H54 (cell line): ENCODE measurements around the gene CAPN12.
A peak's percentile ranks its signal among the peaks of the same experiment; 100 is the strongest.

Experiments
- DNase-seq: peaks from one replicate; pipeline ENCODE4 v3.0.0; 2011; ENCODE audit warnings: low spot score, mixed read lengths; ENCODE audit not compliant: insufficient read length
- FAIRE-seq: peaks from 3 replicates; lab custom pipeline; 2011; peaks lifted over from hg19 to GRCh38; lab: Jason Lieb, UNC
- POLR2A ChIP-seq: IDR thresholded peaks from 2 replicates; pipeline ENCODE4 v1.6.1; 2011; ENCODE audit warnings: low read depth, mild to moderate bottlenecking, low read length

Gene CAPN12

GRCh38 chr19:38699647-38700349 lies 44.5 kb downstream of the CAPN12 start:
- no peak for TF ChIP-seq POLR2A
- FAIRE-seq = no peak
- DNase-seq = no peak

GRCh38 chr19:38699027-38699346 lies 45.3 kb downstream of the CAPN12 start:
- TF ChIP-seq POLR2A = no peak
- no peak for DNase-seq
- FAIRE-seq = no peak

- no peak for DNase-seq
- no peak for TF ChIP-seq POLR2A
- no peak for FAIRE-seq
These were observed 45.8 kb downstream of the CAPN12 start for GRCh38 chr19:38698225-38699026.

GRCh38 chr19:38697641-38698071 lies 46.6 kb downstream of the CAPN12 start:
- no peak for FAIRE-seq
- no peak for DNase-seq
- no peak for TF ChIP-seq POLR2A

- no peak for FAIRE-seq
- TF ChIP-seq POLR2A = no peak
These were observed 47.1 kb downstream of the CAPN12 start for GRCh38 chr19:38697197-38697596.

GRCh38 chr19:38696729-38697055 lies 47.6 kb downstream of the CAPN12 start:
- DNase-seq = no peak
- no peak for TF ChIP-seq POLR2A
- FAIRE-seq = no peak

More at GRCh38 chr19:38697197-38697596, 47.1 kb downstream of the CAPN12 start:
- DNase-seq = no peak

- no peak for TF ChIP-seq POLR2A
- DNase-seq (no peak), FAIRE-seq (no peak)
These were observed 48.2 kb downstream of the CAPN12 start for GRCh38 chr19:38695832-38696728.

- DNase-seq (no peak), FAIRE-seq (no peak)
- no peak for TF ChIP-seq POLR2A
These were observed 49.0 kb downstream of the CAPN12 start for GRCh38 chr19:38695317-38695683.

- DNase-seq (peak; percentile 89), FAIRE-seq (no peak)
- TF ChIP-seq POLR2A = peak; percentile 38; the same call in 1 of the 2 replicates
These were observed 50.7 kb downstream of the CAPN12 start for GRCh38 chr19:38693380-38694223.

- TF ChIP-seq POLR2A = no peak
- DNase-seq (no peak), FAIRE-seq (no peak)
These were observed 51.6 kb downstream of the CAPN12 start for GRCh38 chr19:38692458-38693379.

- no peak for TF ChIP-seq POLR2A
- FAIRE-seq (peak; percentile 27), DNase-seq (peak; percentile 83)
These were observed 52.3 kb downstream of the CAPN12 start for GRCh38 chr19:38691938-38692457.

- DNase-seq = no peak
- no peak for FAIRE-seq
- TF ChIP-seq POLR2A = no peak
These were observed 53.4 kb downstream of the CAPN12 start for GRCh38 chr19:38690832-38691231.
